Breast epithelium (tissue), 3 donors: ENCODE results near the gene RBBP8.

Experiments used
- POLR2A ChIP-seq: fragments of 450-650 bp; IDR thresholded peaks from one replicate; pipeline ENCODE4 v1.6.1; 2016; ENCODE audit warnings: antibody characterized with exemption, mild to moderate bottlenecking, moderate library complexity
- POLR2AphosphoS5 ChIP-seq, 3 donors: sonication (generic); formaldehyde crosslinking; IDR thresholded peaks; one replicate each; pipeline ENCODE4 v1.6.1; 2017; ENCODE audit warnings: antibody characterized with exemption in 3 of 3
- TF ChIP-seq, protein P1 (sequence below), 3 donors: fragments of 450-650 bp; IDR thresholded peaks; one replicate each; pipeline ENCODE4 v1.5.1; 2016 to 2017; ENCODE audit warnings: antibody characterized with exemption in 3 of 3, mild to moderate bottlenecking in 3 of 3, moderate library complexity in 3 of 3

DNA sequence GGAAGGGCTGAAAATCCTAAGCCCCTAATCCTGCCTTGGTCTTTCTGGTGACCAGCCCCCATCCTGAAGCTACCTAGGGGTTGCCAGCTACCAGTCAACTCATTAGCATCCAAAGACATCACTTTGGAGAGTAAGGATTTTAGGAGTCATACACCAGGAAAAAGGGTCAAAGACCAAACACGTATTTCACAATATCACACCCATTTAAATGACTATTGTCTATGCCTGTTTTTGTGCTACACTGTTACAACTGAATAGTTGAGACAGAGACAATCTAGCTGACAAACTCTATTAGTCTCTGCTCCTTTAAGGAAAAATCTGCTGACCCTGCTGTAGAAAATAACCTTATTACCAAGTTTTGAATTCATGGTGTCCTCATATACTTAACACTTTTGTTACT is 21.0 kb upstream of the RBBP8 start:
- TF ChIP-seq POLR2A (no peak), POLR2AphosphoS5 (IDR thresholded peaks at IDR 0.05) (no peak)
- TF ChIP-seq, protein P1, sequence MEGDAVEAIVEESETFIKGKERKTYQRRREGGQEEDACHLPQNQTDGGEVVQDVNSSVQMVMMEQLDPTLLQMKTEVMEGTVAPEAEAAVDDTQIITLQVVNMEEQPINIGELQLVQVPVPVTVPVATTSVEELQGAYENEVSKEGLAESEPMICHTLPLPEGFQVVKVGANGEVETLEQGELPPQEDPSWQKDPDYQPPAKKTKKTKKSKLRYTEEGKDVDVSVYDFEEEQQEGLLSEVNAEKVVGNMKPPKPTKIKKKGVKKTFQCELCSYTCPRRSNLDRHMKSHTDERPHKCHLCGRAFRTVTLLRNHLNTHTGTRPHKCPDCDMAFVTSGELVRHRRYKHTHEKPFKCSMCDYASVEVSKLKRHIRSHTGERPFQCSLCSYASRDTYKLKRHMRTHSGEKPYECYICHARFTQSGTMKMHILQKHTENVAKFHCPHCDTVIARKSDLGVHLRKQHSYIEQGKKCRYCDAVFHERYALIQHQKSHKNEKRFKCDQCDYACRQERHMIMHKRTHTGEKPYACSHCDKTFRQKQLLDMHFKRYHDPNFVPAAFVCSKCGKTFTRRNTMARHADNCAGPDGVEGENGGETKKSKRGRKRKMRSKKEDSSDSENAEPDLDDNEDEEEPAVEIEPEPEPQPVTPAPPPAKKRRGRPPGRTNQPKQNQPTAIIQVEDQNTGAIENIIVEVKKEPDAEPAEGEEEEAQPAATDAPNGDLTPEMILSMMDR (IDR thresholded peaks at IDR 0.05): no peak
